ENCODE results near the gene ANTXR2.

DNA sequence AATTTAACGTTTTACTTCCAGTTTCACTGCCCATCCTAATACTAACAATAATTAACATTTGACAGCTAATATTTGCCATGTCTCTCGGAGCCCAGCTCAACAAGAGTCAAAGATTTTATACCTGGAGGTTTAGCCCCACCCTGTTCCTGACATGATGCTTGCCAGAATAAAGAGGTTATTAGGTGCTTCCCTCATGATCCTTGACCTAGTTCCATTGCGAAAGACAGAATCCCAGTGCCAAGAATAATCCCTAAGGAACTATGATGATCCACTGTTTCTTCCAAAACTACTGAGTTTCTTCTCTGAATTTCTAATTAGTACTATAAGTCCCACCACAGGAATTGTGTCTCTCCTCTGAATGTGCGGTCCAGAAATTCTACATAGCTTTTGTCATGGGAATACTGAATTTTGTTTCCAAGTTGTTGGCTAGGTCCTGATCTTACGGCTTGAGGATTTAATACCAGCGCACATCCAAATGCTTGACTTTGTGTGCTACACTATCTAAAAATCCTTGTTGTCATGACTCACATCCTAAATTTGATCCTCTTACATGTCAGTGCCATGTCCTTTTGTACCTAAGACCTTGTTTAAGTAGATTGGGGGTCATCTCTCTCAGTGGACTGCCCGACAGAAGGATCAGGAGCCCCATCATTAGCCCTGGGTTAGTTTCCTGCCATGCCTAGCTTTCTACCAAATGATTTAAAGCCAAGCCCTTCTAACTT is 23.1 kb downstream of the ANTXR2 start:
- TF ChIP-seq, protein P1, sequence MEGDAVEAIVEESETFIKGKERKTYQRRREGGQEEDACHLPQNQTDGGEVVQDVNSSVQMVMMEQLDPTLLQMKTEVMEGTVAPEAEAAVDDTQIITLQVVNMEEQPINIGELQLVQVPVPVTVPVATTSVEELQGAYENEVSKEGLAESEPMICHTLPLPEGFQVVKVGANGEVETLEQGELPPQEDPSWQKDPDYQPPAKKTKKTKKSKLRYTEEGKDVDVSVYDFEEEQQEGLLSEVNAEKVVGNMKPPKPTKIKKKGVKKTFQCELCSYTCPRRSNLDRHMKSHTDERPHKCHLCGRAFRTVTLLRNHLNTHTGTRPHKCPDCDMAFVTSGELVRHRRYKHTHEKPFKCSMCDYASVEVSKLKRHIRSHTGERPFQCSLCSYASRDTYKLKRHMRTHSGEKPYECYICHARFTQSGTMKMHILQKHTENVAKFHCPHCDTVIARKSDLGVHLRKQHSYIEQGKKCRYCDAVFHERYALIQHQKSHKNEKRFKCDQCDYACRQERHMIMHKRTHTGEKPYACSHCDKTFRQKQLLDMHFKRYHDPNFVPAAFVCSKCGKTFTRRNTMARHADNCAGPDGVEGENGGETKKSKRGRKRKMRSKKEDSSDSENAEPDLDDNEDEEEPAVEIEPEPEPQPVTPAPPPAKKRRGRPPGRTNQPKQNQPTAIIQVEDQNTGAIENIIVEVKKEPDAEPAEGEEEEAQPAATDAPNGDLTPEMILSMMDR (IDR thresholded peaks at IDR 0.05; ENCODE audit: extremely low read depth in 1 of 2, insufficient read depth in 1 of 2, low read depth in 1 of 2, low read length in 2 of 2), result no peak
- TF ChIP-seq POLR2A (IDR thresholded peaks at IDR 0.05; ENCODE audit: low read depth, low read length) (no peak), POLR2AphosphoS5 (IDR thresholded peaks at IDR 0.05; ENCODE audit: insufficient read depth, low read depth, low read length) (no peak), EZH2 (IDR thresholded peaks at IDR 0.05; ENCODE audit: borderline replicate concordance, low read depth, low read length, severe bottlenecking) (no peak)
- TF ChIP-seq, protein P2, sequence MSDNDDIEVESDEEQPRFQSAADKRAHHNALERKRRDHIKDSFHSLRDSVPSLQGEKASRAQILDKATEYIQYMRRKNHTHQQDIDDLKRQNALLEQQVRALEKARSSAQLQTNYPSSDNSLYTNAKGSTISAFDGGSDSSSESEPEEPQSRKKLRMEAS (IDR thresholded peaks at IDR 0.05; ENCODE audit: insufficient read depth, insufficient read length), result no peak

All from endothelial cell of umbilical vein (primary cell).